Left ventricle myocardium inferior (tissue), 1 donor: ENCODE measurements around the gene TRIP13. TPM values are rescaled to one million over a fixed set of nuclear protein-coding genes. Genes with fewer than 3 reads are reported as not detected.

Source experiments
- DNase-seq: peaks from one replicate; pipeline ENCODE4 v3.0.0-alpha.2; 2020
- H3K27ac ChIP-seq: fragments of 200-600 bp; replicated peaks from 2 replicates; pipeline ENCODE4 v1.8.0; 2021
- H3K27me3 ChIP-seq: fragments of 200-600 bp; 2 replicates; pipeline ENCODE4 v1.8.0; 2021; ENCODE audit warnings: low read depth
- H3K36me3 ChIP-seq: fragments of 200-600 bp; 2 replicates; pipeline ENCODE4 v1.8.0; 2021
- H3K4me1 ChIP-seq: fragments of 200-600 bp; 2 replicates; pipeline ENCODE4 v1.8.0; 2021
- H3K4me3 ChIP-seq: fragments of 200-600 bp; 2 replicates; pipeline ENCODE4 v1.8.0; 2021; ENCODE audit warnings: mild to moderate bottlenecking, moderate library complexity
- H3K9me3 ChIP-seq: fragments of 200-600 bp; replicated peaks from 2 replicates; pipeline ENCODE4 v1.8.0; 2021
- CTCF ChIP-seq: fragments of 200-600 bp; IDR thresholded peaks from 2 replicates; pipeline ENCODE4 v1.8.0; 2021; ENCODE audit warnings: antibody characterized with exemption, mild to moderate bottlenecking, borderline replicate concordance
- intact Hi-C: fragments of 100-400 bp; cut with micrococcal nuclease; formaldehyde crosslinking; loops from one replicate; pipeline ENCODE4 v1.11.0; 2022
- total RNA-seq: library from RNA; stranded (reverse); fragmentation: NEBNext Ultra II Directional; extraction: Animal tissue kit (Norgen Biotek cat#: 25700); gene quantifications from one replicate; pipeline ENCODE4 v1.2.1, GENCODE V29; 2021
- donor health status: DM: no; HTN: yes; CAD: no; lungs with severe emphysema.

The TRIP13 gene
- total RNA-seq, 1 donor from 2014 or later = 0.44 TPM

- no peaks in the 10 kb centered on the region for H3K36me3 ChIP-seq
- intact Hi-C loops = no loop called here
- no peak overlapping the region for H3K27ac ChIP-seq
- no peak for DNase-seq
- H3K9me3 ChIP-seq = peaks cover 6% of the 10 kb centered on the region
- TF ChIP-seq CTCF = no peak
- H3K27me3 ChIP-seq = peaks cover 4% of the 10 kb centered on the region
- H3K4me3 ChIP-seq = no peak overlapping the region
- no peaks in the 10 kb centered on the region for H3K4me1 ChIP-seq
These were observed 26.8 kb downstream of the TRIP13 start for GRCh38 chr5:919356-920000.

GRCh38 chr5:920321-920720, 27.6 kb downstream of the TRIP13 start:
- no peak for DNase-seq
- no peak for TF ChIP-seq CTCF
- Histone ChIP-seq H3K4me3 (no peak overlapping the region), H3K27ac (no peak overlapping the region), H3K9me3 (peaks cover 6% of the 10 kb centered on the region), H3K27me3 (peaks cover 13% of the 10 kb centered on the region), H3K36me3 (no peaks in the 10 kb centered on the region), H3K4me1 (no peaks in the 10 kb centered on the region)
- intact Hi-C loops = loop anchor here (5.0 kb wide), 1 partner anchor 252 kb away; no protein-coding TSS in a partner anchor

GRCh38 chr5:921456-922435, 29.1 kb downstream of the TRIP13 start:
- no peaks in the 10 kb centered on the region for H3K36me3 ChIP-seq
- no peak overlapping the region for H3K27ac ChIP-seq
- intact Hi-C loops = loop anchor here (5.0 kb wide), 1 partner anchor 251 kb away; no protein-coding TSS in a partner anchor
- DNase-seq = no peak
- peaks cover 6% of the 10 kb centered on the region for H3K9me3 ChIP-seq
- no peak for TF ChIP-seq CTCF
- no peak overlapping the region for H3K4me3 ChIP-seq
- peaks cover 27% of the 10 kb centered on the region for H3K27me3 ChIP-seq
- H3K4me1 ChIP-seq = peaks cover 9% of the 10 kb centered on the region

DNA sequence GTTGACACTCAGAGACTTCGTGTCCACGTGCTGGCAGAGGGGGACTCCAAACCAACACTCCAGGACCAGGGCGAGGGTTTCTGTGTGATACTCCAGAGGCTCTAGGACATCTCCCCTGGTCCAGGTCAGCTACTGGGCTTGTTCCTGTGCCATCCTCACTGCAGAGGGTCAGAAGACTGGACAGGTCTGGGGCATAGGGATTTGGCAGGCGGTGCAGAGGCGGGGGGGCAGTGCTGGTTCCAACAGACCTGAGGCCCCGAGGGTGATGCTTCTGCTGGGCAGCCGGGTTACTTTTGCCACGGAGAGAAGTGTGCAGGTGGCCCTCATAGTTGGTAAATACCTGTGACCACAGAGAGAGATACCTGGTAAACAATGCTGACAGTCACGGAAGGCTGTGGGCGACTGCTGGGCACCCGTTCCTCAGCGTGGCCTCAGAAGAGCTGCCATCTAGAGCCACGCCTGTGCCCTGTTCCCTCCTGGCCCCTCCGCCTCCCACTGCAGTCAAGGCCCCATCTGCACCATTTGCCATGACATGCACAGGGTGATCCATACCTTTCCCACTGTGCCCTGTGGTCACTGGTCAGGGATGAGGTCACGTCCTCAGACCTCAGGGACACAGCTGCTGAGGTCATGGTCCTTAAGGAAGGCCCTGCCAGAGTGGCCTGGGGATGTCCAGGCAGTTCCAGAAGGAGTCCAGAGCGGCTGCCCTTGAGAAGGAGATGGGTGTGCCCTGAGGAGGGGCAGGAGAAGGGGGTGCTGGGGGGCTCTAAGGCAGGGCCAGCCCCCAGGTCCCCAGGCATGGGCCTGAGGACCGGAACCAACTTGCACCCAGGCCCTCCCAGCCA, 30.0 kb downstream of the TRIP13 start:
- Histone ChIP-seq H3K36me3 (no peaks in the 10 kb centered on the region), H3K4me1 (peaks cover 13% of the 10 kb centered on the region), H3K9me3 (peaks cover 6% of the 10 kb centered on the region), H3K27ac (no peak overlapping the region), H3K27me3 (peaks cover 32% of the 10 kb centered on the region), H3K4me3 (no peak overlapping the region)
- DNase-seq = no peak
- TF ChIP-seq CTCF = no peak
- intact Hi-C loops = loop anchor here (5.0 kb wide), 1 partner anchor 250 kb away; no protein-coding TSS in a partner anchor

- peaks cover 13% of the 10 kb centered on the region for H3K4me1 ChIP-seq
- H3K9me3 ChIP-seq = peaks cover 6% of the 10 kb centered on the region
- DNase-seq = peak; percentile 83
- H3K27ac ChIP-seq = no peak overlapping the region
- peak; percentile 92 for TF ChIP-seq CTCF
- no peaks in the 10 kb centered on the region for H3K36me3 ChIP-seq
- no peak overlapping the region for H3K4me3 ChIP-seq
- intact Hi-C loops = loop anchor here (5.0 kb wide), 1 partner anchor 249 kb away; no protein-coding TSS in a partner anchor
- peaks cover 32% of the 10 kb centered on the region for H3K27me3 ChIP-seq
These were observed 30.7 kb downstream of the TRIP13 start for GRCh38 chr5:923281-923873.
